GM23248 (cell line): ENCODE measurements around the gene NACA2. TPM values are rescaled to one million over a fixed set of nuclear protein-coding genes. Genes with fewer than 3 reads are reported as not detected.
A peak's percentile ranks its signal among the peaks of the same experiment; 100 is the strongest.
"Not testable (repeated sequence)": the region's sequence is repeated elsewhere in the genome, so short reads cannot be mapped to it uniquely, and the experiment has no call there.

ENCODE experiments used
- DNase-seq: peaks from one replicate; pipeline ENCODE4 v3.0.0-alpha.2; 2015
- H2AFZ ChIP-seq: fragments of 200-600 bp; sonication (generic); 2 replicates; pipeline ENCODE4 v1.6.1; 2016; ENCODE audit warnings: antibody characterized with exemption
- H3F3A ChIP-seq: fragments of 200-600 bp; sonication (generic); 2 replicates; pipeline ENCODE4 v1.6.1; 2016; ENCODE audit warnings: mild to moderate bottlenecking, antibody characterized with exemption, mixed run types; ENCODE audit not compliant: insufficient read depth
- H3K27ac ChIP-seq: fragments of 200-600 bp; sonication (generic); 2 replicates; pipeline ENCODE4 v1.5.1; 2016; ENCODE audit warnings: mild to moderate bottlenecking
- H3K27me3 ChIP-seq: fragments of 200-600 bp; sonication (generic); replicated peaks from 2 replicates; pipeline ENCODE4 v1.6.1; 2016; ENCODE audit warnings: mild to moderate bottlenecking; ENCODE audit not compliant: insufficient read depth
- H3K36me3 ChIP-seq: fragments of 200-600 bp; sonication (generic); 2 replicates; pipeline ENCODE4 v1.6.1; 2016; ENCODE audit warnings: low read depth, mild to moderate bottlenecking
- H3K4me1 ChIP-seq: fragments of 200-600 bp; sonication (generic); 2 replicates; pipeline ENCODE4 v1.6.1; 2016; ENCODE audit warnings: mild to moderate bottlenecking; ENCODE audit not compliant: insufficient read depth
- H3K4me2 ChIP-seq: fragments of 200-600 bp; sonication (generic); one replicate; pipeline ENCODE4 v1.6.1; 2016; ENCODE audit warnings: mild to moderate bottlenecking; ENCODE audit not compliant: unreplicated experiment
- H3K4me3 ChIP-seq: fragments of 200-600 bp; sonication (generic); 2 replicates; pipeline ENCODE4 v1.5.1; 2016; ENCODE audit warnings: mild to moderate bottlenecking
- H3K79me2 ChIP-seq: fragments of 200-600 bp; sonication (generic); 2 replicates; pipeline ENCODE4 v1.6.1; 2016; ENCODE audit warnings: mild to moderate bottlenecking; ENCODE audit not compliant: insufficient read depth
- H3K9ac ChIP-seq: fragments of 200-600 bp; sonication (generic); 2 replicates; pipeline ENCODE4 v1.6.1; 2016; ENCODE audit warnings: mild to moderate bottlenecking
- H3K9me2 ChIP-seq: fragments of 200-600 bp; sonication (generic); 2 replicates; pipeline ENCODE4 v1.6.1; 2016; ENCODE audit warnings: mixed run types, mild to moderate bottlenecking, moderate library complexity; ENCODE audit not compliant: insufficient read depth
- H3K9me3 ChIP-seq: fragments of 200-600 bp; sonication (generic); one replicate; pipeline ENCODE4 v1.6.1; 2017; ENCODE audit warnings: low read depth
- H4K20me1 ChIP-seq: fragments of 200-600 bp; sonication (generic); 2 replicates; pipeline ENCODE4 v1.6.0; 2016; ENCODE audit not compliant: insufficient read depth
- EZH2 ChIP-seq: fragments of 200-600 bp; sonication (generic); IDR thresholded peaks from 2 replicates; pipeline ENCODE4 v1.6.1; 2018; ENCODE audit warnings: antibody characterized with exemption, mild to moderate bottlenecking; ENCODE audit not compliant: insufficient read depth, poor library complexity, severe bottlenecking
- EZH2phosphoT487 ChIP-seq: fragments of 200-600 bp; sonication (generic); IDR thresholded peaks from 2 replicates; pipeline ENCODE4 v1.6.1; 2018; ENCODE audit warnings: antibody characterized with exemption, moderate library complexity, mild to moderate bottlenecking, low read depth; ENCODE audit not compliant: insufficient read depth
- WGBS, 2 experiments: methylation state at CpG; one replicate each; pipeline ENCODE4 v1.1.6; 2015 to 2017; ENCODE audit warnings: low lambda C conversion rate in 2 of 2, low coverage in 1 of 2; ENCODE audit errors: missing lambda C conversion rate in 2 of 2; 5-methylcytosine and 5-hydroxymethylcytosine counted together
- in situ Hi-C: fragments of 300-500 bp; cut with MboI; formaldehyde crosslinking; loops from 2 replicates; pipeline ENCODE4 v1.15.0; 2020
- polyA plus RNA-seq: library from polyadenylated mRNA; unstranded; fragments of >200 nt; fragmentation: Nextera tagmentation; extraction: Ambion mirVana; gene quantifications from 2 replicates; pipeline ENCODE4 v1.2.1, GENCODE V29; 2016
- total RNA-seq: library from RNA; depleted of rRNA; stranded (reverse); fragments of >200 nt; shearing (Covaris generic); gene quantifications from 2 replicates; pipeline ENCODE4 v1.2.3, GENCODE V29; 2014

Gene NACA2
- total and polyA plus RNA-seq, 2 experiments from 2014 or later = not detected

- no peaks in the 10 kb centered on the region for H3K9me3 ChIP-seq
- no peaks in the 10 kb centered on the region for H3K4me1 ChIP-seq
- no peak overlapping the region for H3K27ac ChIP-seq
- no peaks in the 10 kb centered on the region for H3K27me3 ChIP-seq
- H3K9ac ChIP-seq = no peak overlapping the region
- H3K4me2 ChIP-seq = no peak overlapping the region
- H3K36me3 ChIP-seq = no peaks in the 10 kb centered on the region
- H3K4me3 ChIP-seq = no peak overlapping the region
- WGBS, 2 experiments = 39 to 47% methylated on average over 5 of the region's 5 CpGs
- DNase-seq = peak; percentile 12
- no peaks in the 10 kb centered on the region for H3K9me2 ChIP-seq
- TF ChIP-seq EZH2 = no peak
- TF ChIP-seq EZH2phosphoT487 = no peak
- H3K79me2 ChIP-seq = no peaks in the 10 kb centered on the region
- H2AFZ ChIP-seq = no peak overlapping the region
- no peaks in the 10 kb centered on the region for H3F3A ChIP-seq
- H4K20me1 ChIP-seq = no peaks in the 10 kb centered on the region
- in situ Hi-C loops = loop anchor here (5.0 to 25.0 kb wide), 2 partner anchors 207 to 477 kb away; no protein-coding TSS in a partner anchor
These were observed 44.0 kb upstream of the NACA2 start for GRCh38 chr17:61634942-61635538.

GRCh38 chr17:61634011-61634539 lies 43.1 kb upstream of the NACA2 start:
- no peak overlapping the region for H3K4me2 ChIP-seq
- H2AFZ ChIP-seq = no peak overlapping the region
- H3K27me3 ChIP-seq = no peaks in the 10 kb centered on the region
- no peak for DNase-seq
- no peak for TF ChIP-seq EZH2phosphoT487
- no peak for TF ChIP-seq EZH2
- no peaks in the 10 kb centered on the region for H3K9me3 ChIP-seq
- H3K4me3 ChIP-seq = no peak overlapping the region
- H3K36me3 ChIP-seq = no peaks in the 10 kb centered on the region
- H3F3A ChIP-seq = no peaks in the 10 kb centered on the region
- no peaks in the 10 kb centered on the region for H3K4me1 ChIP-seq
- no peak overlapping the region for H3K9ac ChIP-seq
- no peaks in the 10 kb centered on the region for H3K9me2 ChIP-seq
- no peak overlapping the region for H3K27ac ChIP-seq
- H3K79me2 ChIP-seq = no peaks in the 10 kb centered on the region
- in situ Hi-C loops = loop anchor here (5.0 to 25.0 kb wide), 2 partner anchors 208 to 478 kb away; no protein-coding TSS in a partner anchor
- H4K20me1 ChIP-seq = no peaks in the 10 kb centered on the region

GRCh38 chr17:61632826-61633225 lies 41.8 kb upstream of the NACA2 start:
- WGBS, 2 experiments = 85 to 94% methylated on average over 1 of the region's 1 CpG
- H3K9me3 ChIP-seq = no peaks in the 10 kb centered on the region
- TF ChIP-seq EZH2 = no peak
- no peak for TF ChIP-seq EZH2phosphoT487
- H3K36me3 ChIP-seq = no peaks in the 10 kb centered on the region
- H3K9ac ChIP-seq = no peak overlapping the region
- no peaks in the 10 kb centered on the region for H3F3A ChIP-seq
- no peaks in the 10 kb centered on the region for H4K20me1 ChIP-seq
- DNase-seq = no peak
- in situ Hi-C loops = loop anchor here (5.0 to 25.0 kb wide), 2 partner anchors 209 to 479 kb away; no protein-coding TSS in a partner anchor
- H3K4me2 ChIP-seq = no peak overlapping the region
- H3K4me1 ChIP-seq = no peaks in the 10 kb centered on the region
- H3K4me3 ChIP-seq = no peak overlapping the region
- no peak overlapping the region for H3K27ac ChIP-seq
- H2AFZ ChIP-seq = no peak overlapping the region
- 0 out of 2 replicates have a peak, but pooled peaks cover 4% of the 10 kb centered on the region for H3K27me3 ChIP-seq
- H3K9me2 ChIP-seq = no peaks in the 10 kb centered on the region
- no peaks in the 10 kb centered on the region for H3K79me2 ChIP-seq

GRCh38 chr17:61631800-61632199 lies 40.8 kb upstream of the NACA2 start:
- Histone ChIP-seq H4K20me1 (no peaks in the 10 kb centered on the region), H3K4me3 (no peak overlapping the region), H3K27me3 (0 out of 2 replicates have a peak, but pooled peaks cover 5% of the 10 kb centered on the region), H3K9me2 (no peaks in the 10 kb centered on the region), H3K4me1 (no peaks in the 10 kb centered on the region), H3K27ac (no peak overlapping the region), H3K79me2 (no peaks in the 10 kb centered on the region), H3F3A (no peaks in the 10 kb centered on the region), H3K36me3 (no peaks in the 10 kb centered on the region), H2AFZ (no peak overlapping the region), H3K9ac (no peak overlapping the region), H3K4me2 (no peak overlapping the region), H3K9me3 (no peaks in the 10 kb centered on the region)
- WGBS, 2 experiments = 88 to 90% methylated on average over 1 of the region's 1 CpG
- TF ChIP-seq EZH2phosphoT487 (no peak), EZH2 (no peak)
- no peak for DNase-seq
- in situ Hi-C loops = loop anchor here (5.0 to 25.0 kb wide), 2 partner anchors 211 to 481 kb away; no protein-coding TSS in a partner anchor

- H3K9me3 ChIP-seq, H3K4me1 ChIP-seq, H3K4me2 ChIP-seq, H3K27ac ChIP-seq, H2AFZ ChIP-seq, H3K79me2 ChIP-seq, H3K9me2 ChIP-seq, H3K4me3 ChIP-seq, H3F3A ChIP-seq, H3K36me3 ChIP-seq, DNase-seq, H3K9ac ChIP-seq, H4K20me1 ChIP-seq: not testable (repeated sequence)
- 59 to 61% methylated on average over 4 of the region's 4 CpGs for WGBS, 2 experiments
- peaks cover 10% of the 10 kb centered on the region; the same call in 1 of the 2 replicates for H3K27me3 ChIP-seq
- in situ Hi-C loops = loop anchor here (25.0 kb wide), 1 partner anchor 484 kb away; no protein-coding TSS in a partner anchor
These were observed 37.1 kb upstream of the NACA2 start for GRCh38 chr17:61628158-61628557.
